ENCODE data around the gene DUSP5. TPM values are rescaled to one million over a fixed set of nuclear protein-coding genes. Genes with fewer than 3 reads are reported as not detected.
A peak's percentile ranks its signal among the peaks of the same experiment; 100 is the strongest.
"Not testable (repeated sequence)": the region's sequence is repeated elsewhere in the genome, so short reads cannot be mapped to it uniquely, and the experiment has no call there.

The DUSP5 gene
- total RNA-seq, 2 experiments from 2014 or later, result 60.9 to 70.7 TPM

DNA sequence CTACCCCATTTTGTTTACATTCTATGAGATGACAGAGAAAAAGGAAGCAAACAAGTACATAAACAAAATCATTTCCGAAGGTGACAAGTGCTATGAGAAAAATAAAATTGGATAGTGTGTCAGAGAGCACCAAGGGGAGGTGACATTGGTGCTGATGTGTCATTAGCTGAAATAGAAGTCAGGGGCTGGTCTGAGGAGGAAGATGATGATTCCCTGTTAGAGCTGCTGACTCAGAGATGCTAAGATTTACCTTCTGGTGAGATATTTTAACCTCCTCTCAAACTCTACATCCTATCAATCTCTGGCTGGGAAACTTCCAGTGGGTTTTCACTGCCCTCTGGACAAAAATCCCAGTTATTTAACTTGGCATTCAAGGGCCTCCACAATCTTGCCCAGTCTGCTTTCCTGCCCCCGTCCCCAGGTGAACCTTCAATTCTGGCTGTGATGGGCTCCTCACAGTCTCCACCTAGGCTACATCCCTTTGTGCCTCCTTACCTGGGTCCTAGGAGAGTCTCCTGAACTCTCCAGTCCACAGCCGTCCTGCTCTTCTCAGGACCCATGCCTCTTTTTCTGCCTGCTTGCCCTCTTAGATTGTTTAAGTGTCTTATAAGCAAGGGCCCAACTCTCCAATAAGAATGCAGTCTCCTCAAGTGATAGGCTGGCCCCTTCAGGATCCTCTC is 26.6 kb downstream of the DUSP5 start:
- ChIA-PET CTCF (interaction anchor here (0.6 to 1.6 kb wide), 2 partner anchors 21 to 220 kb away, joined by 3 read pairs; no protein-coding TSS in a partner anchor), POLR2A (no interaction called here)
- Mint-ChIP-seq H3K9me3 (ENCODE audit: low read depth) (no peaks in the 10 kb centered on the region), H3K4me3 (no peak overlapping the region), H3K4me1 (peaks cover 59% of the 10 kb centered on the region), H3K36me3 (ENCODE audit: low read depth) (peaks cover 9% of the 10 kb centered on the region), H3K27ac (no peak overlapping the region), H3K27me3 (no peaks in the 10 kb centered on the region)
- no peak for DNase-seq
- no peak for ATAC-seq
- intact Hi-C loops (cut with DNase I, micrococcal nuclease), result no loop called here

DNA sequence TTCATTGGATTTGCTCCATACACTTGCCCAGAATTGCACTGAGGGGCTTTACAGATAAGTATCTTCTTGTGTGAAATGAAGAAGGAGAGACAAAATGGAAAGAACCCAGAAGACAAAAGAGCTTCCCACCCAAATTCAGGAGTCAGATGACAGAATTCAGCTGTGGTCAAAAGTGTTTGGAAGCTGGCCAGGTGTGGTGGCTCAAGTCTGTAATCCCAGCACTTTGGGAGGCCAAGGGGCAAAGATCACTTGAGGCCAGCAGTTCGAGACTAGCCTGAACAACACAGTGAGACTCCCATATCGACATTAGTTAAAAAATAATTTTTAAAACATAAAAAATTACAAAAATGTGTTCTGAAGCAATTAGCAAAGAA is 27.1 kb downstream of the DUSP5 start:
- intact Hi-C loops (cut with DNase I, micrococcal nuclease), result no loop called here
- DNase-seq (no peak), ATAC-seq (no peak)
- ChIA-PET CTCF (interaction anchor here (0.6 to 1.6 kb wide), 2 partner anchors 22 to 220 kb away, joined by 3 read pairs; no protein-coding TSS in a partner anchor), POLR2A (no interaction called here)
- Mint-ChIP-seq H3K9me3 (ENCODE audit: low read depth) (no peaks in the 10 kb centered on the region), H3K4me1 (peaks cover 65% of the 10 kb centered on the region), H3K36me3 (ENCODE audit: low read depth) (peaks cover 9% of the 10 kb centered on the region), H3K27ac (no peak overlapping the region), H3K4me3 (no peak overlapping the region), H3K27me3 (no peaks in the 10 kb centered on the region)

DNA sequence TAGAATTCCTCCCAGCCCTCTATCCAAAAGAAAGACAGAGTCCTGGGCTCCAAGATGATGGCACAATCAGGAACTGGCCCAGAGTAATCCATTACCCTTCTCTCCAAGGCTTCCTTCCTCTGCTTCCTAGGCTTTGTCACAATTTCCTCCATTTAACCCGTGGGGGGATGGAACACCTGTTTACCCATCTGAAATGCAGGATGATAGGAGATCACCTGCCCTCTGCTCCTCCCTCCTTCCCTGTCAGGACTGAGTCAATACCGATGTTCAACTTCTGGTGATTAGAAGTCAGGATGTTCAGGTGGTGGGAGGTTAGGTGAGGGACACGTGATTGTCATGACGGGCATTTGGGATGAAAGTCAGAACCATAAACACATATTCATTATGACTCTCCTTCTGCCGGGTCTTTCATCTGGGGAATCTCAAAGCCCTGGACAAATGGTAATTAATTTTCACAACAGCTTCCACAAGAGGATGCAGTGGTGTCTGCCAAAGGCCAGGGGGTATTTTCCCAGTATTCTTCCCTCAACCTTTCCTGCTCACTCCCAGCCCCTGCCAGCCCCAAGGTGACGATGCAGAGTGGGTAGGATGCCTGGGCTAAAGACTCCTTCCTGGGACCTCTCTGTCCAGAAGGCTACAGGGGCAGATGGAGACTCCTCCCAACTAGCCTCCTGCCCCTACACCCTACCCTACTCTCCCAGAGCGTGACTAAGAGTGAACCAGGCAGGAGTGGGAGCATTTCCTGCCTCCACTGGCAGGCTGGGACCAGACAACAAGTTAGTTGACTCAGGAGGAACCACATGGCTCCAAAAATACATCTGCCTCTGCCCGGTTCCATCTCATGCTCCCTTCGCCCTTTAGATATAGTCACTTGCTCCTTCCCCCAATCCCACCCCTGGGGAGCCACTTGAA is 27.9 kb downstream of the DUSP5 start:
- ChIA-PET POLR2A (no interaction called here), CTCF (interaction anchor here (0.6 to 1.6 kb wide), 2 partner anchors 22 to 219 kb away, joined by 3 read pairs; no protein-coding TSS in a partner anchor)
- DNase-seq (peak; percentile 38), ATAC-seq (peak; percentile 5)
- Mint-ChIP-seq H3K9me3 (ENCODE audit: low read depth) (no peaks in the 10 kb centered on the region), H3K27ac (no peak overlapping the region), H3K36me3 (ENCODE audit: low read depth) (peaks cover 7% of the 10 kb centered on the region), H3K4me1 (peaks cover 72% of the 10 kb centered on the region), H3K27me3 (no peaks in the 10 kb centered on the region), H3K4me3 (no peak overlapping the region)
- intact Hi-C loops (cut with DNase I, micrococcal nuclease), result no loop called here

DNA sequence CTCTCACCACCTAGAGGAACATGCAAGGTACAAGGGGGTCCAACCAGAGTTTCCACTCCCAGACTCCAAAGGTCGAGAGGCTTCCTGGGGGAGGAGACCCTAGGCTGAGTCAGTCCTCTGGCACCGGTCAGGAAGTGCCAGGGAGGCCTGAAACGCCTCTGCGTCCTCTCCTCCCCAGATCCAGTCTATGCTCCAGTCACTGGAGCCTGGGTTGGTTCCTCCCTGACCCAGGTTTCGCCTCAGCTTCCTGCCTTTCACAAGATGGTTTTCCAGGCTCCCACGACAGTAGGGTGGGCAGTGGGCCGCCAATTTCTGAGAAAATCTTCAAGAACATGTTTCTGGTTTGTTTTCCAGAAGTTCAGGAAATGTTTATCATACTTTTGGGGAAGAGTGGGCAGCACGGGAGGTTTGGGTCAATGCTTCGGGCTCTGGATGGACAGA is 30.0 kb downstream of the DUSP5 start:
- ChIA-PET POLR2A (interaction anchor here (0.7 to 1.8 kb wide), 2 partner anchors 15 to 28 kb away, joined by 3 to 4 read pairs; no protein-coding TSS in a partner anchor), CTCF (interaction anchor here (0.9 to 3.3 kb wide), 2 partner anchors 15 to 24 kb away, joined by 3 to 18 read pairs; no protein-coding TSS in a partner anchor)
- no peak for ATAC-seq
- intact Hi-C loops (cut with DNase I, micrococcal nuclease), result loop anchor here in 1 of 2 experiments (1.0 to 2.0 kb wide), 2 partner anchors 9 to 113 kb away; no protein-coding TSS in a partner anchor
- no peaks in the 10 kb centered on the region for H3K9me3 Mint-ChIP-seq (ENCODE audit: low read depth)
- H3K4me1 Mint-ChIP-seq, result peaks cover 64% of the 10 kb centered on the region
- DNase-seq, result no peak
- peaks cover 6% of the 10 kb centered on the region for H3K36me3 Mint-ChIP-seq (ENCODE audit: low read depth)
- peak overlapping the region; percentile 40 for H3K27ac Mint-ChIP-seq
- no peak overlapping the region for H3K4me3 Mint-ChIP-seq
- peaks cover 3% of the 10 kb centered on the region for H3K27me3 Mint-ChIP-seq

DNA sequence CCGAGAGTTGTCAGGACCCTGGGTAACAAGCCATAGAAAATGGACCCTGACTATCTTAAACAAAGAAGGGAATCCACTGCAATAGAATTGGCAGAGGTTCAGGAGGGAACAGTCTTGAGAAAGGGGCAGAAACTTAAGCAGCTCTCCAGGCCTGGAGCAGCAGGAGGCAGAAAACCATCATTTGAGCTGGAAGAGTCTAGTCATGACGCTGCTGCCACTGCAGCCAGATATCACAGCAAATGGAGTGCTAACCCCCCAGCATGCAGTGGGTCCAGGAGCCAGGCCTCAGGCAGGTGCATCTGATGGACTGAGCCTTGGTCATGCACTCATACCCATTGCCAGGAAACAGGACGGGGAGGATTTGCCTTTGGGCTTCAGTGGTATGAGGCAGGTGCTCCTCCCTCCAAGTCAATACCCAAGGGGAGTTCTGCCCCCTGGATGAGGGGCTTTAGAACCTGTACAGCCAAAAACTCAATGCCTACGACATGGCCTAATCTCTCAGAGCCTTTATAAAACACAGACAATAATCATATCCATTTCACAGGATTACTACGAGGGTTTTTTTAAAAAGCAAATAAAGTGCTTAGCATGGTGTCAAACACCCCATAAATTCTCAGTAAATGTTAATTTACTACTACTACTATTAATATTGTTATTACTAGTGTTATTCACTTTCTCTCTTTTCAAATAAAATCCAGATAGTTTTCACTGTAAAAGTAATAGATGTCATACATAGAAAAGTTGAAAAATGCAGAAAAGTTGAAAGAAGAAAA is 30.7 kb downstream of the DUSP5 start:
- peaks cover 66% of the 10 kb centered on the region for H3K4me1 Mint-ChIP-seq
- H3K36me3 Mint-ChIP-seq (ENCODE audit: low read depth), result peaks cover 5% of the 10 kb centered on the region
- peak; percentile 29 for DNase-seq
- H3K4me3 Mint-ChIP-seq, result peak overlapping the region; percentile 15
- POLR2A ChIA-PET, result interaction anchor here (0.6 to 1.8 kb wide), 4 partner anchors 16 to 167 kb away, joined by 3 to 4 read pairs (median 4); no protein-coding TSS in a partner anchor
- no peaks in the 10 kb centered on the region for H3K9me3 Mint-ChIP-seq (ENCODE audit: low read depth)
- peaks cover 3% of the 10 kb centered on the region for H3K27me3 Mint-ChIP-seq
- H3K27ac Mint-ChIP-seq, result peak overlapping the region; percentile 76
- CTCF ChIA-PET, result interaction anchor here (0.9 to 3.3 kb wide), 5 partner anchors 12 to 446 kb away, joined by 3 to 18 read pairs (median 4); no protein-coding TSS in a partner anchor
- intact Hi-C loops (cut with DNase I, micrococcal nuclease), result loop anchor here in 1 of 2 experiments (1.0 to 2.0 kb wide), 2 partner anchors 8 to 114 kb away; no protein-coding TSS in a partner anchor
- peak; percentile 54 for ATAC-seq

DNA sequence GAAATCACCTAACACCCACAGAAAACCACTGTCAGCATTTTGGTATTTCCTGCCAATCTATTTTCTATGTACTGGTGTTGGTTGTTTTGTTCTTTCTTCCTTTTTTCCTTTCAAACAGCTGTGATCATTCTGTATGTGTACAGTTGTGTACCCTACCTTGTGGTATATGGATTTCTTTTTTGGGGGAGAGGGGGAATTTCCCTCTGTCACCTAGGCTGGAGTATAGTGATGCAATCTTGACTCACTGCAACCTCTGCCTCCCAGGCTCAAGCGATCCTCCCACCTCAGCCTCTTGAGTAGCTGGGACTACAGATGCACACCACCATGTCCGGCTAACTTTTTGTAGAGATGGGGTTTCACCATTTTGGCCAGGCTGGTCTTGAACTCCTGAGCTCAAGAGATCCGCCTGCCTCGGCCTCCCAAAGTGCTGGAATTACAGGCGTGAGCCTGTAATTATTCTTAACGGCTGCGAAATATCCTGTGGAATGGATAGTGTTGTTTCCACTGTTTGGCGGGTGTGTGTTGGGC is 31.4 kb downstream of the DUSP5 start:
- DNase-seq (peak; percentile 66), ATAC-seq (peak; percentile 80)
- Mint-ChIP-seq H3K4me3 (peak overlapping the region; percentile 15), H3K27ac (peak overlapping the region; percentile 76), H3K4me1 (peaks cover 61% of the 10 kb centered on the region)
- intact Hi-C loops (cut with DNase I, micrococcal nuclease), result loop anchor here (1.0 to 2.0 kb wide), 7 partner anchors 7 to 173 kb away; no protein-coding TSS in a partner anchor
- H3K27me3 Mint-ChIP-seq; H3K36me3 Mint-ChIP-seq (ENCODE audit: low read depth); H3K9me3 Mint-ChIP-seq (ENCODE audit: low read depth): not testable (repeated sequence)
- CTCF ChIA-PET, result interaction anchor here (0.7 to 3.3 kb wide), 5 partner anchors 11 to 447 kb away, joined by 3 to 18 read pairs (median 4); no protein-coding TSS in a partner anchor
- POLR2A ChIA-PET, result interaction anchor here (0.6 to 1.8 kb wide), 3 partner anchors 16 to 167 kb away, joined by 4 read pairs; no protein-coding TSS in a partner anchor

DNA sequence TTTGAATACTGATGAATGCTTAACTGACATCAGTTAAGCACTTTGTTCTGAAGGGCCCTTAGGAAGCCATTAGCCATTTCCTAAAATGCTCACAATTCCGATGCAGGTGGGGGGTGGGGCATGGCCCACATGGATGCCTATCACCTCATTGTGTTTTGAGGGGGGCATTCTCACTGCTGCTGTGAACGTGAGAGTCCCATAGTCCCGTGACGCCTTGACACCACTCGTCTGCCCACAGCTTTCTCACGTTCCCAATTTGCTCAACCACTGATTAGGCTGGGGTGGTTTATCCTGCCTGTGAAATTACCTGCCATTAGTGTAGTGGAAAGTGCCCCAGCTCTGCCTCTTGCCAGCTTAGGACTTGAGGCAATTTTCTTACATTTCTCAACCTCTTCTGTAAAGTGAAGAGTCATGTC is 31.9 kb downstream of the DUSP5 start:
- POLR2A ChIA-PET, result interaction anchor here (0.6 to 1.8 kb wide), 3 partner anchors 17 to 162 kb away, joined by 4 read pairs; no protein-coding TSS in a partner anchor
- peak; percentile 28 for DNase-seq
- CTCF ChIA-PET, result interaction anchor here (0.7 to 3.3 kb wide), 5 partner anchors 11 to 447 kb away, joined by 3 to 18 read pairs (median 4); no protein-coding TSS in a partner anchor
- peak overlapping the region; percentile 76 for H3K27ac Mint-ChIP-seq
- H3K27me3 Mint-ChIP-seq, result peaks cover 3% of the 10 kb centered on the region
- no peaks in the 10 kb centered on the region for H3K36me3 Mint-ChIP-seq (ENCODE audit: low read depth)
- H3K9me3 Mint-ChIP-seq (ENCODE audit: low read depth), result no peaks in the 10 kb centered on the region
- peak overlapping the region; percentile 15 for H3K4me3 Mint-ChIP-seq
- intact Hi-C loops (cut with DNase I, micrococcal nuclease), result loop anchor here (1.0 to 2.0 kb wide), 6 partner anchors 17 to 173 kb away; no protein-coding TSS in a partner anchor
- ATAC-seq, result peak; percentile 3
- peaks cover 59% of the 10 kb centered on the region for H3K4me1 Mint-ChIP-seq

DNA sequence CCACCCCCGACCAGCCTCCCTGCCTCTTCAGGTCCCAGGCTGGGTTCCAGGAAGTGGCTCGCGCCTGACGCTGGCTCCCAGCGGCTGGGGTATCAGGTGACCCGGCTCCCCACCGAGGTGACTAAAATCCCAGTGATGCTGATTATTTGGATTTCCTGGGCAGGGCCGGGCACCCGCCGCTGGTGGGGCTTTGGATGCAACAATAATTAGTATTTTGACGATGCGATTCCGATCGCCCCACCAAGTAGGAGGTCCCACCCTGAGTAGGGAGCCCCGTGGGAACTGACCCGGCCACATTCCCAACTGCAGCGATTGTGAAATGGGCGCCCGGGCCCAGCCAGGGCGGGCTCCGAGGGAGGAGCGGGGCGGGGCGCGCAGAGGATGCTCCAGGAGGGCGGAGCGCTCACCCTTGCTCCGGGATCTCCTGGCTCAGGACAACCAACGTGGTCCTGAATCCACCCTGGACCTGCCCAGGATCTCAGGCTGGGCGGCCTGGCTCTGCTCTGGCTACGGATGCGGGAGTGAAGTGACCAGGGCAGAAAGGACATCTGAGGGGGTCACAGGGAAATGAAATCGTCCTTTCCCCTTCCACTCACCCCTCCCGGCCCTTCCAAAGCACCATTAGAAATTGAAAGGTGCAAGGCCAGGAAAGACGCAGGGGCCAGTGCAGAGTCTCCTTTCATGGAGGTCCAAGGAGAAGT is 32.6 kb downstream of the DUSP5 start:
- H3K9me3 Mint-ChIP-seq (ENCODE audit: low read depth), result no peaks in the 10 kb centered on the region
- peaks cover 3% of the 10 kb centered on the region for H3K27me3 Mint-ChIP-seq
- H3K4me1 Mint-ChIP-seq, result peaks cover 60% of the 10 kb centered on the region
- DNase-seq, result peak; percentile 38
- intact Hi-C loops (cut with DNase I, micrococcal nuclease), result no loop called here
- ChIA-PET CTCF (interaction anchor here (3.3 kb wide), 1 partner anchor 26 kb away, joined by 18 read pairs; no protein-coding TSS in a partner anchor), POLR2A (interaction anchor here (0.8 kb wide), 1 partner anchor 163 kb away, joined by 4 read pairs; no protein-coding TSS in a partner anchor)
- no peak overlapping the region for H3K27ac Mint-ChIP-seq
- H3K36me3 Mint-ChIP-seq (ENCODE audit: low read depth), result no peaks in the 10 kb centered on the region
- no peak for ATAC-seq
- H3K4me3 Mint-ChIP-seq, result no peak overlapping the region

DNA sequence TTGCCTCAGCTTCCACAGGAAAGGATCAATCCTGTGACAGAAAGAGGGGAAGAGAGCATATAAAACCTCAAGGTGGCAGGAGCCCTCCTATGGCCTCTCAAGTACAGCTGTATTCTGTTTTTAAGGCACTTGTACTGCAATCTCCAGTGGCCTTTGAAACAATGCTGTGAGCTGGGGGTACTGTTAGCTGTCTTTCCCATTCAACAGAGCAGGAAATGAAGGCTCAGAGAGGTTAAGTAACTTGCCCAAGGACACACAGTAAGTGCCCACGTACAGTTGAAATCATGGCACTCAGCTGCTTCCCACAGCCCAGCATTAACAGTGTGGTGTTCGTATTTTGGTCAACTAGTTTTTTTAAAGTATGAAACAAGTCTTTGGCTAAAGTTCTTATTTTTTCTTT is 34.0 kb downstream of the DUSP5 start:
- CTCF ChIA-PET, result interaction anchor here (0.6 kb wide), 2 partner anchors 224 to 382 kb away, joined by 3 read pairs; no protein-coding TSS in a partner anchor
- Mint-ChIP-seq H3K27me3 (peaks cover 3% of the 10 kb centered on the region), H3K4me1 (peaks cover 62% of the 10 kb centered on the region), H3K27ac (no peak overlapping the region), H3K4me3 (no peak overlapping the region), H3K36me3 (ENCODE audit: low read depth) (no peaks in the 10 kb centered on the region), H3K9me3 (ENCODE audit: low read depth) (no peaks in the 10 kb centered on the region)
- DNase-seq (no peak), ATAC-seq (no peak)
- intact Hi-C loops (cut with DNase I, micrococcal nuclease), result no loop called here
- POLR2A ChIA-PET, result interaction anchor here (0.6 kb wide), 1 partner anchor 40 kb away, joined by 8 read pairs; no protein-coding TSS in a partner anchor

Measured in activated CD4-positive, alpha-beta T cell treated with anti-CD3 and anti-CD28 coated beads for 36 hours (primary cell).